Adrenal gland (tissue), 12 donors: ENCODE results near the gene ACTA1. TPM values are rescaled to one million over a fixed set of nuclear protein-coding genes. Genes with fewer than 3 reads are reported as not detected.

ENCODE experiments used
- DNase-seq, 7 donors: peaks; one replicate each; pipeline ENCODE4 v3.0.0-alpha.2; 2019 to 2020
- H3K27ac ChIP-seq, 5 donors: fragments of 200-600 bp; sonication (generic) in 4 of 5; 1 replicate in 3 of 5; 2 replicates in 2 of 5; pipeline versions ENCODE4 v1.5.1 to v1.8.0; 2016 to 2020; ENCODE audit warnings: mild to moderate bottlenecking in 1 of 5
- H3K27me3 ChIP-seq: fragments of 200-600 bp; 2 replicates; pipeline ENCODE4 v1.8.0; 2021
- H3K36me3 ChIP-seq, 2 donors: fragments of 200-600 bp; replicated peaks in 1 of 2; 1 replicate in 1 of 2; 2 replicates in 1 of 2; pipeline versions ENCODE4 v1.5.1 to v1.8.0; 2018 to 2022
- H3K4me1 ChIP-seq, 2 donors: fragments of 200-600 bp; replicated peaks in 1 of 2; 1 replicate in 1 of 2; 2 replicates in 1 of 2; pipeline versions ENCODE4 v1.5.1 to v1.8.0; 2018 to 2021
- H3K4me3 ChIP-seq, 4 donors: fragments of 200-600 bp; sonication (generic) in 3 of 4; one replicate each; pipeline ENCODE4 v1.5.1; 2016 to 2018
- H3K9me3 ChIP-seq, 3 donors: fragments of 200-600 bp; sonication (generic) in 1 of 3; replicated peaks in 1 of 3; 1 replicate in 2 of 3; 2 replicates in 1 of 3; pipeline versions ENCODE4 v1.5.1 to v1.8.0; 2016 to 2021
- CTCF ChIP-seq, 6 experiments: fragments of 450-650 bp in 4 of 6; fragments of 200-600 bp in 2 of 6; sonication (generic) in 1 of 6; IDR thresholded peaks; 1 replicate in 5 of 6; 2 replicates in 1 of 6; pipeline versions ENCODE4 v1.5.1 to v1.8.0; 2016 to 2021; ENCODE audit warnings: antibody characterized with exemption in 6 of 6, mild to moderate bottlenecking in 2 of 6, moderate library complexity in 1 of 6
- POLR2A ChIP-seq, 2 donors: fragments of 450-650 bp; IDR thresholded peaks; one replicate each; pipeline ENCODE4 v1.6.1; 2017; ENCODE audit warnings: antibody characterized with exemption in 2 of 2, mild to moderate bottlenecking in 2 of 2, moderate library complexity in 1 of 2
- WGBS, 4 donors: extraction: QIAGEN DNeasy Blood & Tissue Kit in 2 of 4; methylation state at CpG; one replicate each; pipeline versions ENCODE4 v1.1.5 to v1.1.7; 2013 to 2017; 5-methylcytosine and 5-hydroxymethylcytosine counted together
- intact Hi-C, 2 donors: fragments of 100-400 bp; cut with DNase I; formaldehyde crosslinking; loops; one replicate each; pipeline versions ENCODE4 v1.14.1 to v1.15.0; 2022 to 2023
- polyA plus RNA-seq, 3 donors: library from polyadenylated mRNA; stranded (reverse); fragments of 200-250 nt in 2 of 3; fragments of 350-450 nt in 1 of 3; fragmentation: Illumina TruSeq in 1 of 3; extraction: RNeasy Lipid Tissue Mini Kit (QIAGEN cat#74804) in 1 of 3; gene quantifications; one replicate each; pipeline ENCODE4 v1.2.3, GENCODE V29; 2013 to 2014
- total RNA-seq, 9 donors: library from RNA; depleted of rRNA in 4 of 9; stranded (reverse); fragments of >200 nt in 4 of 9; fragments of 120-200 nt in 1 of 9; fragmentation: NEBNext Ultra II Directional in 1 of 9; extraction: Animal tissue kit (Norgen Biotek cat#: 25700) in 1 of 9; gene quantifications; one replicate each; pipeline versions ENCODE4 v1.1.0 to v1.2.4, GENCODE V29; 2013 to 2023
- donor health status: healthy with polysubstance abuse.
- donor health status: Bipolar disorder and iron deficiency.
- donor health status: DM: yes; HTN: yes; CAD: no.
- donor health status: DM: no; HTN: no; CAD: no.
- donor health status: DM: no; HTN: no; CAD: no.
- donor health status: DM: yes; HTN: yes; CAD: no.

Gene ACTA1
- total and polyA plus RNA-seq, 12 donors, result 0.14 to 53.3 (median 1.1) TPM; not detected in 4

- intact Hi-C loops, result no loop called here
Measured at GRCh38 chr1:229409616-229410369, 24.1 kb downstream of the ACTA1 start.

DNA sequence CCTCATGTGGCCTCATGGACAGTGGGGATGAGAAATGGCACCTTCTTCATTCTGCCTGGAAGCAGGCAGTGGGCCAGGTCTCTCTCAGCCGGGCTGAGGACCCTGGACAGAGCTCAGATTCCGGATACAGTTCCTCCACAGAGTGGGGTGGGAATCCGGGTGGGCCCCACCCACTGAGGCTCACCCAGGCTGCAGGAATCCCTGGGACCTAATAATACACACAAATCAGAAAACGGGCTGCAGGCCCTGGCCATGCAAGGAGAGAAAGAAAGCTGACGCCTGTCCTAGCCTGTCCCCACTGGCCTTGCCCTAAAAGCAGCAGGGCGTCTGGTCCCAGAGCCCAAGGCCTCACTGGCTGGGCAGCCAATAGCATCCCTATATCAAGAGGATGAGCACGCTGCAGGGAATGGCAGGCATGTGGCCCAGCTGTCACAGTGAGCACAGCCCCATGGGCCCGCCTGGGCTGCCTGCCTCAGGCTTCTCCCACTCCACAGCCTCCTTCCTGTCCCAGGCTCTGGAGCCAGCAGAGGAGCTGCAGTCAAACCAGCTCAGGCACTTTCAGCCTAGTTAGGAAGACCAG lies 25.3 kb downstream of the ACTA1 start:
- peaks cover 22 to 33% of the 10 kb centered on the region in 2 donors for H3K4me1 ChIP-seq
- intact Hi-C loops, result no loop called here
- H3K4me3 ChIP-seq, result no peak overlapping the region

More at GRCh38 chr1:229409616-229410369, 24.1 kb downstream of the ACTA1 start:
- Histone ChIP-seq H3K4me1 (peaks cover 22 to 33% of the 10 kb centered on the region in 2 donors), H3K9me3 (no peaks in the 10 kb centered on the region), H3K27me3 (peaks cover 10% of the 10 kb centered on the region), H3K4me3 (no peak overlapping the region), H3K27ac (peak overlapping the region in 1 of 5 donors; percentile 74), H3K36me3 (no peaks in the 10 kb centered on the region)
- TF ChIP-seq CTCF (IDR thresholded peaks at IDR 0.05) (no peak), POLR2A (IDR thresholded peaks at IDR 0.05) (no peak)
- no peak for DNase-seq
- WGBS, 4 donors, result 47 to 78% (median 47%) methylated on average over 11 to 18 of the region's 18 CpGs

GRCh38 chr1:229407206-229408026 lies 26.5 kb downstream of the ACTA1 start:
- Histone ChIP-seq H3K27ac (no peak overlapping the region), H3K9me3 (no peaks in the 10 kb centered on the region), H3K36me3 (no peaks in the 10 kb centered on the region), H3K4me1 (peaks cover 22 to 33% of the 10 kb centered on the region in 2 donors), H3K27me3 (peaks cover 10% of the 10 kb centered on the region), H3K4me3 (peak overlapping the region in 1 of 4 donors; percentile 32)
- TF ChIP-seq POLR2A (IDR thresholded peaks at IDR 0.05) (no peak), CTCF (IDR thresholded peaks at IDR 0.05) (no peak)
- no peak for DNase-seq
- 29 to 38% (median 30%) methylated on average over 22 to 68 of the region's 68 CpGs for WGBS, 4 donors
- intact Hi-C loops, result no loop called here

More for the DNA sequence above, 25.3 kb downstream of the ACTA1 start:
- Histone ChIP-seq H3K9me3 (no peaks in the 10 kb centered on the region), H3K27ac (peak overlapping the region in 1 of 5 donors; percentile 52), H3K27me3 (peaks cover 10% of the 10 kb centered on the region), H3K36me3 (no peaks in the 10 kb centered on the region)
- 21 to 30% (median 24%) methylated on average over 5 to 8 of the region's 8 CpGs for WGBS, 4 donors
- DNase-seq, result peak; percentile 60 to 85 (median 83)
- TF ChIP-seq POLR2A (IDR thresholded peaks at IDR 0.05) (peak in 1 of 2 donors; percentile 21), CTCF (IDR thresholded peaks at IDR 0.05) (no peak)

- Histone ChIP-seq H3K27ac (no peak overlapping the region), H3K4me3 (peak overlapping the region in 1 of 4 donors; percentile 32), H3K36me3 (no peaks in the 10 kb centered on the region), H3K27me3 (peaks cover 10% of the 10 kb centered on the region), H3K4me1 (peaks cover 22 to 33% of the 10 kb centered on the region in 2 donors), H3K9me3 (no peaks in the 10 kb centered on the region)
- intact Hi-C loops, result no loop called here
- 48 to 78% (median 60%) methylated on average over 10 of the region's 10 CpGs for WGBS, 4 donors
- no peak for DNase-seq
- TF ChIP-seq CTCF (IDR thresholded peaks at IDR 0.05) (no peak), POLR2A (IDR thresholded peaks at IDR 0.05) (no peak)
Measured at GRCh38 chr1:229406798-229407197, 27.1 kb downstream of the ACTA1 start.
